Mammary epithelial cell (primary cell): ENCODE results near the gene FOXO1.

ENCODE experiments used
- CTCF ChIP-seq, 2 donors: IDR thresholded peaks in 1 of 2; conservative IDR thresholded peaks in 1 of 2; 2 replicates each; pipeline ENCODE4 v1.5.1; 2011 to 2012; ENCODE audit warnings: inconsistent platforms in 2 of 2, low read length in 2 of 2, mild to moderate bottlenecking in 2 of 2, control low read depth in 1 of 2, low read depth in 1 of 2; ENCODE audit not compliant: insufficient read depth in 1 of 2; ENCODE audit errors: extremely low read depth in 1 of 2
- EZH2 ChIP-seq: IDR thresholded peaks from 2 replicates; pipeline ENCODE4 v1.6.1; 2012; ENCODE audit warnings: low read length, inconsistent platforms, borderline replicate concordance

GRCh38 chr13:40672765-40673397 is 6.4 kb upstream of the FOXO1 start:
- TF ChIP-seq CTCF (conservative IDR thresholded peaks at IDR 0.05 in 1 of 2, IDR thresholded peaks at IDR 0.05 in 1 of 2; ENCODE audit: extremely low read depth in 1 of 2, insufficient read depth in 1 of 2, low read depth in 1 of 2, low read length in 2 of 2) (no peak), EZH2 (no peak)
